Amniotic stem cell (primary cell): Measurements from ENCODE around the gene MMD.
"Not testable (repeated sequence)": the region's sequence is repeated elsewhere in the genome, so short reads cannot be mapped to it uniquely, and the experiment has no call there.

ENCODE experiments used
- DNase-seq: peaks from one replicate; lab custom pipeline; 2025; lab: John Stamatoyannopoulos, UW

Gene MMD

DNA sequence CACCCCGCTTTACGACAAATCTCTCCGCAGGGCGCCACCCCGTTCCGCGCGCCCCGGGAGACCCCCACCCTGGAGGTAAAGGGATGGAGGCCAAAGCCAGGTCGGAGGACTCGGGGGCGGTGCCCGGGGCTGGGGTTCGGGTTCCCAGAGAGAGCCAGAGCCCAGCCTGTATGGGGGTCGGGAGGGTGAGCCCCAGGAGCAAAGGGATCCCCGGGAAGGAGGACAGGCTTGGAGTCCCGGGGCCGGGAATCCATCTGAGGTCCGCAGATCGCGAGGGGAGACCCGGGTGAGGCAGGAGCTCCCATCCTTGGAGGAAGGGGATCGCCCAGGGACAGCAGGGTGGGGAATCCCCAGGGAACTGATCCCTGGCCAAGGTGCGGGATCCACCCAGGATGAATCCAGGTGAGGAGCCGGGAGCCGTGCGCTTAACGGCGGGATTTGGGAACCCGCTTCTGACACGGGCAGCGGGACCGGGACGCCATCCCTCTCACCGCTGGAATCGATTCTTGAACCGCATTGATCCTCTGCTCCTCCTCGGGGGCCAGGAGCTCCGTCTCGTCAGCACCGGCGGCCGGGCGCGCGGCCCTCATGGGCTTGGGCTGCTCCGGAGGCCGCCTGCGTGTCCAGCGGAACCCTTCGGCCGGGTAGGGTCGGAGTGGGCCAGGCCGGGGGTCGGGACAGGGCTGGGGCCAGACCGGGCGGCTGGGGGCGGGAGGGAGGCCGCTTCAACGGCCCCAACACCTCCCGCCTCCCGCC, at the start of gene MMD:
Gene MMD (minus strand): TSS at position 657 of the 756 bp plus-strand sequence. CDS start 140 bp downstream, at position 517.
- DNase-seq: no peak

- no peak for DNase-seq
Measured at GRCh38 chr17:55466671-55467070, 45.0 kb upstream of the MMD start.

DNA sequence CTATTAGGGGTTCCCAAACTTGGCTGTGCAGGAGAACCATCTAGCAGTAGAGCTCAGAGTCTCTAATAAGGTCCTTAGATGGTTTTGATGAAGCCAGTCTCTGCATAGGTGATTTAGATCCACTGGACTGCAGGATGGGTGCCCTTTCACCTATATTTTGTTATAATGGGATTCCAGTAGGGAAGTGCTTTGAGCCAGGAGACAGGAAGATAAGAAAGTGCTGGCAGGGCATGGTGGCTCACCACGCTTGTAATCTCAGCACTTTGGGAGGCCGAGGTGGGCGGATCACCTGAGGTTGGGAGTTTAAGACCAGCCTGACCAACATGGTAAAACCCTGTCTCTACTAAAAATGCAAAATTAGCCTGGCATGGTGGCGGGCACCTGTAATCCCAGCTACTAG, 44.1 kb upstream of the MMD start:
- not testable (repeated sequence) for DNase-seq

DNA sequence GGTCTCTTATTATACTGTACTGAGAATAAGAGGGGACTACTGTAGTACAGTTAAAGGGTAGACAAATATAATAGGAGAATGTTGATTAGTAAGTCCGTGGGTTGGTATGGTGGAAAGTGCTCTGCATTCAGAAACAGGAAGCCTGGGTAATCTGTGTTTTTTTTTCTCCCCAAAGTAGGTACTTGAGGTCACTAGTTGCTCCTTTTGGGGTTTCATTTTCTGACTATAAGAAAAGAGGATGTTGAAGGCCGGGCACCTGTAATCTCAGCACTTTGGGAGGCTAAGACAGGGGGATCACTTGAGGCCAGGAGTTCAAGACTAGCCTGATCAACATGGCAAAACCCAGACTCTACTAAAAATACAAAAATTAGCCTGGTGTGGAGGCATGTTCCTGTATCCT, 42.0 kb upstream of the MMD start:
- DNase-seq: no peak

- DNase-seq: no peak
Measured at GRCh38 chr17:55462711-55463110, 41.1 kb upstream of the MMD start.

DNA sequence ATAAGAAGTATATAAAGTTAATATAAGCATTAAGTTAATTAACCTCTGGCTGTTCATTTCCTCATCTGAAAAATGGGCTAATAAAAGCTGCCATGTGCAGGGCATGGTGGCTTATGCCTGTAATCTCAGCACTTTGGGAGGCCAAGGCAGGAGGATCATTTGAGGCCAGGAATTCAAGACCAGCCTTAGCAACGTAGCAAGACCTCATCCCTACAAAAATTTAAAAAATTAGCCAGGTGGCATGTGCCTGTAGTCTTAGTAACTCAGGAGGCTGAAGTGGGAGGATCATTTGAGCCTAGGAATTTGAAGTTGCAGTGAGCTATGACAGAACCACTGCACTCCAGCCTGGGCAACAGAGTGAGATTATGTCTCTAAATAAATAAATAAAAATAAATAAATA, 40.6 kb upstream of the MMD start:
- DNase-seq: no peak

- DNase-seq: no peak
Measured at GRCh38 chr17:55458978-55459377, 37.3 kb upstream of the MMD start.

DNA sequence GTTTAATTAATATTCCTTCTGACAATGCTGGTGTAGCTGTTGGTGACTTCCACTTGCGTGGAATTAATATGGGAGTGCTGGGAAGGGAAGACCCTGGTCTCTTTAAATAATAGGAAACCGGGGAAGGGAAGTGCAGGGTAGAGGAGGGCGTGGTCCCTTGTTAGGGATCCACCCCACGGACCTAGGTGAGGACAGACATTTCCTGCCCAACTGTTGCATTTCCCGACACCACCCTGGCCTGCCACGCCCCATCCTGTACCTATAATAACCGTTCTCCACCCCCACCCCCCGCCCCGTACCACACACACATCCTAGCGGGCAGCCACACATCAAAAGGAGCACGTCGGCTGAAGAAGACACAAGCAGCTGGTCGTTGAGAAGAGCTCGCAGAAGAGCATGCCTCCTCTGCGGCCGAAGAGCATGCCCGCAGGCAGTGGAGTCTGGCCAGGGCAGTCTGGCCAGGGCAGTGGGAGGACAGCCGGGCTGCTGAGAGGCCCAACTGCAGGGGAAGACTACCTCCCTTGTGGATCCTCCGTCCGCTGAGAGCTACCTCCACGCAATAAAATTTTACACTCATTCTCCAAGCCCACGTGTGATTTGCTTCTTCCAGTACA, 36.8 kb upstream of the MMD start:
- DNase-seq: no peak

GRCh38 chr17:55456307-55457240, 34.9 kb upstream of the MMD start:
- no peak for DNase-seq

DNA sequence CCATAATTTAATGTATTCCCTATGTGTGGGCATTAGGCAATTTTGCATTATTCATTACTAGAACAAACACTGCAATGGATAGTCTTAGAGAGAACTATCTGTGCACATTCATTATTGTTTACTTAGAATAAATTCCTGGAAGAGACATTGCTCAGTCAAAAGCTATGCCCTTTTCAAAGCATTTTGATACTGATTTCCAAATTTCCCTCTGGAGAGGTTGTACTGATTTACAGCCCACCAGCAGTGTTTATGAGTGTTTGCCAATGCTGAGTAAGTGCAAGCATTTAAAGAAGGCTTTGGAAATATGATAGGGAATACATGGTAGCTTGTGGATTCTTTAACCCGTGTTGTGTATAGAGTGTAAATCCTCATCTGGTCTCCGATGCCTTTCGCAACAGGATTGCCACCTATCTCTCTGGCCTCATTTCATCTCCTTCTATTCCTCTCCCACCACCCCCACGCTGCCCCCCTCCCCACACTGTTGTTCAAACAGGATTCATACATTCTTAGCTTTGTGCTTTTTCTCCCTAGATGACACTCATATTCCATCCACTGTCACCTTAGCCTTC, 33.4 kb upstream of the MMD start:
- no peak for DNase-seq

DNA sequence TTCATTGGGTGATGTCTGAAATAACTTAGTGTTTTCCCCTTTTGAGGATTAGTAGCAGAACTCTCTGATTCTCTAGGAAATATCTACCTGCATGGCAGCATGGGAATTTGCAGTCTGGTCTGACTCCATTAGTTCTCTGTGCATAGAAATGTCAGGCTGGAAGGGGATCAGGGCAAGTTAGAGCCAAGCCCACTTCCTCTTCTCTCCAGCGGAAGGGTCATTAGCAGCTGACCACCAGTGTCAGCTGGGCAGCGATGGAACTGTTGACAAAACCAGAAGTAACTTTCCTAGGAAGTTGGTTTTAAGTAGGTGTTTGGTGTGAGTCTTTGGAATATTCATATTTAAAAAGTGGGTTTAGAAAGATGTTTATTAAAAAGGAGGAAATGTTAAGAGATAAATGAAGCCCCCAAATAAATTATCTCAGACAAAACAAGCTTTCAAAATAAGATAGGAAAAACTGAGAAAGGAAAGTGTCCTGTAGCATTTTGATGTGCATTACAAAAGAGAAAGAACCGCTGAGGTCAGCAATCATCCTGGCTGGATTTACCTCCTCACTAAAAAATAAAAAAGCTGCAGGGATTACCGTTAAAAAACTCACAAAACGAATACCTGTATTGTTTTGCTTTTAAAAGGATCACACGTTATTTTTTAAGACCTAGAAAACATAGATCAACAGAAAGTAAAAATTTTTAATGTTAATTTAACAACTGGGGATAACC, 32.4 kb upstream of the MMD start:
- no peak for DNase-seq

- no peak for DNase-seq
Measured at GRCh38 chr17:55452139-55452790, 30.6 kb upstream of the MMD start.

DNA sequence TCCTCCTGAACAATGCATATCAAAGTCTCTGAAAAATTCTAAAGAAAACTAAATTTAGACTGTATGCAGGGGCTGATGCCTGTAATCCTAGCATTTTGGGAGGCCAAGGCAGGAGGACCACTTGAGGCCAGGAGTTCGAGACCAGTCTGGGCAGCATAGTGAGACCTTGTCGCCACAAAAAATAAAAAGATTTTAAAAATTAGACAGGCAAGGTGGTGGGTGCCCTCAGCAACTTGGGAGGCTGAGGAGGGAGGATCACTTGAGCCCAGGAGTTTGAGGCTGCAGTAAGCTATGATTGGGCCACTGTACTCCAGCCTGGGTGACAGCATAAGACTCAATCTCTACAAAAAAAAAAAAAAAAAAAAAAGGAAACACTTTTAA, 30.1 kb upstream of the MMD start:
- DNase-seq: no peak

- no peak for DNase-seq
Measured at GRCh38 chr17:55451203-55451641, 29.6 kb upstream of the MMD start.

DNA sequence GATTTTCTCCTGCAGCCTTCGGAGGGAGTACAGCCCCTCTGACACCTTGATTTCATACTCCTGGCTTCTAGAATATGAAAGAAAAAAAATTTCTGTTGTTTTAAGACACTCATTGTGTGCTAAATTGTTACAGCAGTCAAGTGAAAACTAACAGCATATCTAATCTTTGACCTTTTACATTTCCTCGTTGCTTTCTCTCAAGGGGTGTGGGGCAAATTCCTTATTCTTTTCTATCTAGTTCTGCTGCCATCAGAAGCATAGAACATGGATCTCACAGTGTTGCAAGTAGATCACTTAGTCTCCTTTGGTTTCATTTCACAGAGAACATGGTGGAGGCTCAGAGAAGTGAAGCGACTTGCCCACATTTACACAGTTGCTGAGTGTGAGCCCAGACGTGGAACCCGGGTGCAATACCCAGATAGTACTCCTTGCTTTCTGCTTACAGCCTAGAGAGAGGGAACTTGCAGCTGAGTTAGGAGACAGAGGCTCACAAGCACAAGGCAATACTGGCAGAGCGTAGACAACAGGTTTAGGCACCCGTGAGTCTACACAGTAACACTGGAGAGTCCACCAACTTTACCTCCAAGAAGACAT, 28.7 kb upstream of the MMD start:
- DNase-seq: no peak

DNA sequence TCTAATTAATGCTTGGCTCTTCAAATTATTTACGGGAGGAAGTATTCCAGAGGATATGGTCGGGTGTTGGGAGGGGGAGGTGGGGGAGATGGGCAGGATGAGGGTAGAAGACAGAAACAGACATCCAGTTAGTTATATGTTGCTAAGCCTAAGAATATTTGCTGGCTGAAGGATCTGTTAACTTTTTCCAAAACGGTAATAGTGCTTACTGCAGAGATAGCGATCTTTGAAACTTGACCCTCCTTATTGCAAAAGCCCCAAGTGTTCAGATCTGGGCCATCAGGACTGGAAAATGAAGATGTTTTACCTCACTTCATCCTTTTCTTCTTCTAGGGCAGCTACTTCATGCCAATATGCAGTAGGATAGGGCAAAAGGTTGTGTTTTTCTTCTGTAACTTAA, 27.0 kb upstream of the MMD start:
- no peak for DNase-seq

- no peak for DNase-seq
Measured at GRCh38 chr17:55446581-55447205, 25.1 kb upstream of the MMD start.

DNA sequence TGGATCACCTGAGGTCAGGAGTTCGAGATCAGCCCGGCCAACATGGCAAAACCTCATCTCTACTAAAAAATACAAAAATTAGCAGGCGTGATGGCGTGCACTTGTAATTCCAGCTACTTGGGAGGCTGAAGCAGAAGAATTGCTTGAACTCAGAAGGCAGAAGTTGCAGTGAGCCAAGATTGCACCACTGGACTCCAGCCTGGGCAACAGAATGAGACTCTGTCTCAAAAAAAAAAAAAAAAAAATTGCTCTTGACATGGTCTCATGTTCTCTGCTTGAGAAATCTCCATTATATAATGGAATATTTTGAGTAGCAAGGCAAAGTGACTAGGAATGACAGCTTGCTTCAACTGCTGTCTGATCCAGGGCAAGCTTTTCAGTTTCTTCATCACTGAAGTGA, 24.4 kb upstream of the MMD start:
- DNase-seq: not testable (repeated sequence)

DNA sequence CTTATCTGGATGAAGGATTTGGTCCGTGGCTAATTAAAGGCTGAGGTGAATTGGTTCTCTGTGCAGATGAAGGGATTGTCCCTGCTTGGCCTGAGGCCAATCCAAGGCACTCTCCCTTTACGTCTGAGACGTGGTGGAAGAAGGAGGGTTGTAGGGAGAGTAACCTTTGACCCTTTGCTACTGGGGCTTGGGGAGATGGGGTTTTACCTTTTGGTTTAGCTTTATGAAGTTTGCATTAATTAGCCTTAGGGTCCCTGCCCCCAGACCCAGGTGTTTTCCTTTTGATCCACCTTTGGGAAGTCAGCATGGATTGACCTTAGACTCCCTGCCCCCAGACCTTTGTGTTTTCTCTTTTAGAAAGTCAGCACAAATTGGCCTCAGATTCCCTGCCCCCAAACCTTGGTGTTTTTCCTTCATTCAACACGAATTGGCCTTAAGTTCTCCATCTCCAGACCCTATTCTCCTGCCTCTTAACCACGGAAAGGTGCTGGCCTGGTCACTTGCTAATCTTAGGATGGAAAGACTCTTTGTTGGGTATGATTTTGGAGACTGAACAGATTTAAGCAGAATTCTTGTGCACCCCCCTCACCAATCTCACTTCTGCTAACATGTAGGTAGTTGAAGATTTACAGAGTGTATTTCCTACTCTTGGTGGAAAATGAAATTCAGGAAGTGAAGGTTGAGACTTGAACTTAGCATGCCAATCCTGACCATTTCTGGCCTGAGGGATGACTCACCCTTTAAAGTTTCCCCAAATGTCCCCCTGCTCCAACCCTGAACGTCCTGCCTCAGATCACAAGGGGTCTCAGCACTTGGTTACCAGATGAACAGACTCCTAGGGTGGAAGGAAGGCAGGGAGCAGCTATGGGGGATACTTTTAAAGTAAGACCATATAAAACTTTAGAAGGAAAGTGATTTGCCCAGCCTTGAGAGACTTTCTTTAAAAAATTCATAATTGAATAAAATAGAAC, 23.1 kb upstream of the MMD start:
- no peak for DNase-seq
